GM21423 (cell line): Measurements from ENCODE around the gene TMEM235.

Experiments used
- ATAC-seq: cut with Tn5 transposase; IDR thresholded peaks from one replicate; pipeline ENCODE4 v1.9.1; 2021; ENCODE audit warnings: mild to moderate bottlenecking, moderate library complexity; ENCODE audit not compliant: unreplicated experiment

The TMEM235 gene

GRCh38 chr17:78269955-78270381 lies 38.5 kb downstream of the TMEM235 start:
- no peak for ATAC-seq

- ATAC-seq: no peak
Measured at GRCh38 chr17:78271419-78272170, 40.2 kb downstream of the TMEM235 start.

- ATAC-seq: no peak
Measured at GRCh38 chr17:78272181-78272913, 40.9 kb downstream of the TMEM235 start.

GRCh38 chr17:78272914-78273258 lies 41.5 kb downstream of the TMEM235 start:
- ATAC-seq: no peak

- ATAC-seq: no peak
Measured at GRCh38 chr17:78273813-78274212, 42.4 kb downstream of the TMEM235 start.

GRCh38 chr17:78275355-78275754 lies 43.9 kb downstream of the TMEM235 start:
- no peak for ATAC-seq

- peak; percentile 57 for ATAC-seq
Measured at GRCh38 chr17:78276098-78276887, 44.9 kb downstream of the TMEM235 start.

- no peak for ATAC-seq
Measured at GRCh38 chr17:78278139-78278741, 46.8 kb downstream of the TMEM235 start.

GRCh38 chr17:78279360-78279990 lies 48.0 kb downstream of the TMEM235 start:
- no peak for ATAC-seq

GRCh38 chr17:78281249-78281845 lies 49.9 kb downstream of the TMEM235 start:
- no peak for ATAC-seq

- ATAC-seq: no peak
Measured at GRCh38 chr17:78284146-78284545, 52.7 kb downstream of the TMEM235 start.

- no peak for ATAC-seq
Measured at GRCh38 chr17:78289004-78289403, 57.6 kb downstream of the TMEM235 start.

GRCh38 chr17:78289802-78290363 lies 58.5 kb downstream of the TMEM235 start:
- ATAC-seq: no peak
